NCI-H69 (cell line): Measurements from ENCODE around the gene AFMID.
"Not testable (repeated sequence)": the region's sequence is repeated elsewhere in the genome, so short reads cannot be mapped to it uniquely, and the experiment has no call there.

Source experiments
- DNase-seq: peaks from one replicate; lab custom pipeline; 2025; lab: John Stamatoyannopoulos, UW

AFMID gene

GRCh38 chr17:78186692-78187595 is at the start of gene AFMID, which contains the start of gene TK1:
AFMID (plus strand) TSS chr17:78187362; CDS start chr17:78187371, 9 bp downstream.
TK1 (minus strand) TSS chr17:78187052; CDS start chr17:78186994, 58 bp downstream.
- peak; percentile 99 for DNase-seq

DNA sequence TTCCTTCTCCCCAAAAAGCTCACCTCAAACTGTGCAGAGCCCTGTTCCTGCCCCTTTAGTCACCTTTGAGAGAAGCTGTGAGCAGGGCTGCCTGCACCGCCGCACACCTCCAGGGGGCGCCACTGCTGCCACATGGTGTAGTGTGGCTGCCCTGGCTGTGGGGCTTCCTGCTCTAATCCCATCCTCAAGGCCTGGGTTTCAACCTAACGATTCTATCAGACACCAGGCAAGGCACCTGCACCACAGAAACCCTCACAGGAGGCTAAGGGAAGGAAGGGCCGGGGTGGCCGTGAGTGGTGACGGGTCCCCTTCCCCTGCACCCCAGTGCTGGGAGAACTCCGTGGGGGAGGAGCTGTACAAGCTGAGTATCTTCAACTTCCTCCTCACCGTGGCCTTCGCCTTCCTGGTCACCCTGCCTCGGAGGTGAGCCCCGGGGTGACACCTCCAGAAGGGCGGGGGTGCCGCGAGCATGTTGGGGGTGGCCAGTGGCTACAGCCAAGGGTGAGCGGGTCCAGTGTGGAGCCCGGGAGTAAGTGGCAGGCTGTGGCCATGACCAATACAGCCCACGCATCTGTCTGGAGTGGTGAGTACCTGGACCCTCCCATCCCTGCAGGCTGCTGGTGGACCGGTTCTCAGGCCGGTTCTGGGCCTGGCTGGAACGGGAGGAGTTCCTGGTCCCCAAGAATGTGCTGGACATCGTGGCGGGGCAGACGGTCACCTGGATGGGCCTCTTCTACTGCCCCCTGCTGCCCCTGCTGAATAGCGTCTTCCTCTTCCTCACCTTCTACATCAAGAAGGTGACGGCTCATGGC is 49.6 kb upstream of the AFMID start:
- peak; percentile 40 for DNase-seq

DNA sequence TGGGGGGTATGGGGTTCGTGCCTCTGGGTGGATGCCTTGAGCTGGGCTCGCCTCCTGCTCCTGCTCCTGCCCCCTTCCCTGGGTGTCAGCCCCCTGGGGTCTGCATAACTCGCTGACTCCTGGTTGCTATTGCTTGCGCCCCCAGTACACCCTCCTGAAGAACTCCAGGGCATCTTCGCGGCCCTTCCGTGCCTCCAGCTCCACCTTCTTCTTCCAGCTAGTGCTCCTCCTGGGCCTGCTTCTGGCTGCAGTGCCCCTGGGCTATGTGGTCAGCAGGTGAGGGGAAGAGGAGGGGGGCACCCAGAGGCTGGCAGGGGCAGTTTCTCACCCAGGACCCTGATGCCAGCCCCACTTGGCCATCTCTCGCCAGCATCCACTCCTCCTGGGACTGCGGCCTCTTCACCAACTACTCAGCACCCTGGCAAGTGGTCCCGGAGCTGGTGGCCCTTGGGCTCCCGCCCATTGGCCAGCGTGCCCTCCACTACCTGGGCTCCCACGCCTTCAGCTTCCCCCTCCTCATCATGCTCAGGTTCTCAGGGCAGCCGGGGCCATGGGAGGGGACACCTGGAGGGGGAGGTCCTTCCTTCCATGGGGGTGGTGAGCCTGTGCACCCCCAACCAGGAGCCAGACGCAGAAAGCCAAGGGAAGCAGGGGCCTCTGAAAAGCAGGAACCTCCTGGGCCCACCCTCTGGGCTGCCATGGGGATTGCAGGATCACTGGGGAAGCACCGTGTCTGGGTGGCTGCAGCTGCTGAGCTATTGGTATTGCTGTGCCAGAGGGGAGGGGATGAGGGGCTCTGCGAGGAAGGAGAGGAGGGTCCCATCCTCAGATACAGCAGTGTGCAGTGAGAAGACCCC is 48.7 kb upstream of the AFMID start:
- DNase-seq, result no peak

DNA sequence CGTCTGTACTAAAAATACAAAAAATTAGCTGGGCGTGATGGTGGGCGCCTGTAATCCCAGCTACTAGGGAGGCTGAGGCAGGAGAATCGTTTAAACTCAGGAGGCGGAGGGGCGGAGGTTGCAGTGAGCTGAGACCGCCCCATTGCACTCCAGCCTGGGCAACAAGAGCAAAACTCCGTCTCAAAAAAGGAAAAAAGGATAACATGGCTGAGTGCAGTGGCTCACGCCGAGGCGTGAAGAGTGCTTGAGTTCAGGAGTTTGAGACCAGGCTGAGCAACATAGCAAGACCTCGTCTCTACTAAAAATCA is 47.3 kb upstream of the AFMID start:
- not testable (repeated sequence) for DNase-seq

DNA sequence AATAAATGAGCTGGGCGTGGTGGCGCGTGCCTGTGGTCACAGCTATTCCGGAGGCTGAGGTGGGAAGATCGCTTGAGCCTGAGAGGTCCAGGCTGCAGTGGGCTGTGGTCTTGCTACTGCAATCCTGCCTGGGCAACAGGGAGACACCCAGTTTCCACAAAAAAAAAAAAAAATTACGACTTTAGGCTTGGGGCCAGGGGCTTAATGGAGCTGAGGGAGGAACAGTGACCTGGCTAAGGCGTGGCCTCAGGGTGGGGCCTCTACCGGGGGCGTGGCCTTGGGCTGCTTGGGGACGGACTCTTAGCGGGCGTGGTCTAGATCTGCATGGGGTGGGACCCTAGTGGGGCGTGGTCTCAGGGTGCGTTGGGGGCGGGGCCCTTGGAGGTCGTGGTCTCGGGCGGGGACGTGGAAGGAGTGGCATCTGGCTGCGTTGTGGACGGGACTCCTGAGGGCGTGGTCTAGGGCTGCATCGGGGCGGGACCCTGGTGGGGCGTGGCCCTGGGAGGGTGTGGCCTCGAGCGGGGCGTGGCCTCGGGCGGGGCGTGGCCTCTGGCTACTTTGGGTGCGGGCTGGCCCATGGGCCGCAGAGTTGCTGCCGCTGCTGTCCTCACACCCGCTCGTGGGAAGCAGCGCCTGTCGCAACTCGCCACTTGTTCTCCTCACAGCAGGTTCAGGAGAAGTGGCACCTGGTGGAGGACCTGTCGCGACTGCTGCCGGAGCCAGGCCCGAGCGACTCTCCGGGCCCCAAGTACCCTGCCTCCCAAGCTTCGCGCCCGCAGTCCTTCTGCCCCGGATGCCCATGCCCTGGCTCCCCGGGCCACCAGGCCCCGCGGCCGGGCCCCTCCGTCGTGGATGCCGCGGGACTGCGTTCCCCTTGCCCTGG is 46.8 kb upstream of the AFMID start:
- DNase-seq, result peak; percentile 98

GRCh38 chr17:78141437-78142118 is 45.6 kb upstream of the AFMID start:
- no peak for DNase-seq

DNA sequence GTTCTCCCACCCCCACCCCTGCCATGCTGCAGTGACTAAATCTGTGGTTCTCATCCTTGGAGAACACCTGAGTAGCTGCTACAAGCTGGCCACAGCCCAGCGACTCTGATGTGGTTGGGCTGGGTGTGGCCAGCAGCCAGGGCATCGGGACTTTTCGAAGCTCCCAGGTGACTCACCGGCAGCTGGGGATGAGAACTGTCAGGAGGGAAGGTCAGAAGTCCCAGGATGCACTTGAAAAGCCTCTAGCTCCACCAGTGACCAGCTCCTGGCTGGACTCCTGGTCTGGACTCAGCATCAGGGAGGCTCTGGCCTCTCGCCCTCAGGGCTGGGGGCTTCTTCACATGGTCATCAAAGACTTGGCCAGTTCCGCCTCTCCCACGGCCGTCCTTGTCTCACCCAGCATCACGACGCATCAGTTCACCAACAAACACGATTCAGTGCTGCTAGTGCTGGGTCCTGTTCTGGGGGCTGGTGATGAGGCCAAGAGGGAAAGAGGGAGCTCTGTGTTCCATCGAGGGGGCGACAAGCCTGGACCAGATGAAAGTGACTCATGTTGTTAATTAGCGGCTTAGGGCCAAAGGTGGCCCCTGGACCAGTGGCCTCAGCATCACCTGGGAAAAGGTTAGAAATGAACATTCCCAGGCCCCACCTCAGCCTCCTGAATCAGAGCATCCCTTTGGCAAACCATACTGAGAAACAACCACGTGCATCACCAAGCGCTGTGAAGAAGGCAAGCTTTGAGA is 44.9 kb upstream of the AFMID start:
- peak; percentile 21 for DNase-seq

DNA sequence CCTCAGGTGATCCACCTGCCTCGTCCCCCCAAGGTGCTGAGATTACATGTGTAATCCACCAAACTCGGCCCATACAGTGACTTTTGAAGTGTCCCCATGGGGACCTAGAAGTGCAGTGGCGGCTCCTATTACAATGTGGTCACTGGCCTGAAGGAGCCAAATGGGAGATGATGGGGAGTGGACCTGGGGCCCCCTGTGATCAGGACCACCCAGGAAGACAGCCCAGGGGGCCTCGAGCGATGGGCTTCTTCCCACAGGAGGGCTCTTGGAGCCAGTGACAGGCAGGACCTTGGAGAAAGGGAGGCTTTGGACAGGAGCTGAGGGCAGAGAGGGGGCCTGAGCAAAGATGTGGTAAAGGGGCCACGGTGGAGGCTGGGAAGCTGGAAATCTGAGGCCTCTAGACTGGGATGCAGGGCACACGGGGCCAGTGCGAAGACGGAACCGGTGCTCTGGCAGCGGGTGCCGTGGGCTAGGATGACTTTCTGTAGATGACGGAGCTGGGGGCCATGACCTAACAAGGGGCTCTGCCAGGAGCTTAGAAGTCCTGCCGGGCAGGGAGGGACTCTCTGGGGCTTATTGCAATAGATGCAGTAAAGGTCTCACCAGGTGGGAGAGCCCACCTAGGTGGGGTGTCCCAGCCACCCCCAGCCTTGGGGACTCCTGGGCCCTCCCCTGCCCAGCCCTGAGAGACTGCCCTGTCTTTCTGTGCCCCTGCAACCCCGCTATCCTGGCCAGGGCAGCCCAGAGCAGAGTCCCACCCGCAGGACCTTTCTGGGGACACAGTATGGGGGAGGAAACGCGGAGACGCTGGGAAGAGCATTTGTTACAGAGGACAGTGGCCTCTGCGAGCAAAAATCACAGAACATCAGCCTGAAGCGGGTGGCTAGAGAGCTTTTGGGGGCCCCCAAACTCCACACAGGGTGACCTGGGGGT is 43.7 kb upstream of the AFMID start:
- no peak for DNase-seq

- peak; percentile 81 for DNase-seq
Observed at GRCh38 chr17:78144147-78144719, 42.9 kb upstream of the AFMID start.

GRCh38 chr17:78144736-78145641 is 42.2 kb upstream of the AFMID start:
- DNase-seq, result no peak

DNA sequence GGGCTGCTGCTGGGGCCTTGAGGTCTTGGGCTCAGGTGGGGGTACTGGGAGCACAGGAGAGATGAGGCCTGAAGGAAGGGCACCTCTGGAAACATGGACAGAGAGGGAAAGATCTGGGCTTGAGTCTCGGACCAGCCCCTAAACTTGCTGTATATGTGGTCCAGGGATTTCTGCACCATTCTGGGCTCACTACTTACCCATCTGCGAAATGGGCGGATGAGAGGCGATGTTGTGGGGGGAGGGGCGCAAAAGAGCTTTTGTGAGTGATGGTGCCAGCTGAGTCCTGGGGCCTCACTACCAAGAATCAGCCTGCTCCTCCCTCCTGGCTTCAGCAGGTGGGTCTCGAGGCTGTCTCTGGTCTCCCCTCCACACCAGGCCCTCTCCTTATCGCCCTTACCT is 40.7 kb upstream of the AFMID start:
- no peak for DNase-seq

GRCh38 chr17:78146881-78147280 is 40.3 kb upstream of the AFMID start:
- no peak for DNase-seq

GRCh38 chr17:78147315-78147998 is 39.7 kb upstream of the AFMID start:
- no peak for DNase-seq

DNA sequence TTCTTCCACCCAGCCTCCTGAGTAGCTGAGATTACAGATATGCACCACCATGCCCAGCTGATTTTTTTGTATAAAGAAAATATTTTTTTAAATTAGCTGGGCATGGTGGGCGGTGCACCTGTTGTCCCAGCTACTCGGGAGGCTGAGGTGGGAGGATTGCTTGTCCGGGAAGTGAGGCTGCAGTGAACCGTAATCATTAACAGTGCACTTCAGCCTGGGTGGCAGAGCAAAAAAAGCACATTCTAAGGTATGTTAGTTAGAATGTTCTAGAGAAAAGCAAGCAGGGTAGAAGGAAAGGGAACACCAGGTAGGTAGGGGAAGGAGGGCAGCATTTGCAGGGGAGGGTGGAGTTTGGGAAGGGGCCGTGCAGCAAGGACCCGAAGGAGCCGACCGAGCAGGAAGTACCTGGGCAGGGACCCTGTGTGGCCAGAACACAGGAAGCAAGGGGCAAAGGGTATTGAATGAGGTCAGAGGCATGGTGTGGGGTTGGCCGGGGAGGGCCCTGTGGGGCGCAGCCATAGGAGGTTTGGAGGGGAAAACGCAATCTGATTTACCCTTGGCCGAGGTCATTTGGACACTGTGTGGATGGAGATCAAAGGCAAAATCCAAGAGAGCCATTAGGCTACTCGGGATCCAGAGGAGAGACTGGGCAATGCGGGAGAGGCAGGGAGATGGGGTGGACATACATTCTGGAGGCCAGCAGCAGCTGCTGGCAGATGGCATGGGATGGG is 38.7 kb upstream of the AFMID start:
- no peak for DNase-seq

DNA sequence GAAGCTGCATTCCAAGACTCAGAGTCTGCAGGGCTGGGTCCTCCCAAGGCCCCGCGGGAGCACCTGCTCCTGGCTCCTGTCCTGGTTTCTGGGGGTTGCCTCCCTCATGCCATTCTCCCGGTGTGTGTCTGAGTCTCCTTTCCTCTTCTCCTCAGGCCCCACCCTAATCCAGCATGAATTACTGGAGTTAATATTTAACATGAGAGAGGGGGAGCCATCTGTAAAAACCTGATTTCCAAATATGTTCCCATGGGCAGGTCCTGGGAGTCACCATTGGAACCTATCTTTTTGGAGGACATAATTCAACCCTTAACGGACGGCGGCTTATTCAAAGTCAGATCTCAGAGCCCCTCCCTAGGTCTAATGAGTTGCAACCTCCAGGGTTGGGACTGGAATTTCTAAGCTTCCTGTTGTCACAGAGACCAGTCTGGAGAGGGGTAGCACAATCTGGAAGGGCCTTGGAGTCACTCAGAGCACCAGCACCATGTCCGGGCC is 35.6 kb upstream of the AFMID start:
- no peak for DNase-seq
